Endothelial cell of umbilical vein (primary cell): ENCODE data around the gene GEN1.

Source experiments
- EZH2 ChIP-seq: IDR thresholded peaks from 2 replicates; pipeline ENCODE4 v1.6.1; 2012; ENCODE audit warnings: borderline replicate concordance, low read depth, mild to moderate bottlenecking, moderate library complexity, low read length, inconsistent platforms; ENCODE audit not compliant: severe bottlenecking
- FOS ChIP-seq: IDR thresholded peaks from 2 replicates; pipeline ENCODE4 v1.6.1; 2011; ENCODE audit warnings: mild to moderate bottlenecking, low read length, moderate library complexity, borderline replicate concordance; ENCODE audit not compliant: insufficient read depth
- POLR2A ChIP-seq: IDR thresholded peaks from 2 replicates; pipeline ENCODE4 v1.6.1; 2012; ENCODE audit warnings: low read depth, mild to moderate bottlenecking, control low read depth, low read length
- POLR2AphosphoS5 ChIP-seq: IDR thresholded peaks from 2 replicates; pipeline ENCODE4 v1.6.1; 2012; ENCODE audit warnings: low read depth, mild to moderate bottlenecking, control low read depth, low read length, moderate library complexity; ENCODE audit not compliant: insufficient read depth
- TF ChIP-seq, protein P1 (sequence below), 2 donors: IDR thresholded peaks; 1 replicate in 1 of 2; 2 replicates in 1 of 2; pipeline ENCODE4 v1.5.1; 2011; ENCODE audit warnings: low read length in 2 of 2, mild to moderate bottlenecking in 2 of 2, moderate library complexity in 2 of 2, control low read depth in 1 of 2, inconsistent platforms in 1 of 2, low read depth in 1 of 2; ENCODE audit not compliant: insufficient read depth in 1 of 2; ENCODE audit errors: extremely low read depth in 1 of 2
- TF ChIP-seq, protein P2 (sequence below): IDR thresholded peaks from 2 replicates; pipeline ENCODE4 v1.6.1; 2011; ENCODE audit not compliant: insufficient read depth, insufficient read length

DNA sequence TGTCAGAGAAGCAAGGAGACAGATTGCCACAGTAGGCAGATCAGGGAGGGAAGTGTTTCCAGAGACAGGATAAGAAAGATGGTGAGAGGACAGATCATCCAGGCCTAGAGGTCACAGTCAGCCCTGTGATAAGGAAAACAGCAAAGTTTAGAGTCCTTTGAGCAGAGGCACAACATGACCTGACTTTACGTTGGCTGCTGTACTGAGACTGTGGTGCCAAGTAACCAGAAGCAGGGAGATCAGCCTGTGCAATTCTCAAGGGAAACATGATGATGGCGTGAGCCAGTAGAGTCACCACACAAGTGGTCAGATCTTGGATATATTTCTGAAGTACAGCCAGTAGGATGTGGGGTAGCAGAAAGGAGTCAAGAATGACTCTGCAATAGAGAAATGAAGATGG is 44.0 kb upstream of the GEN1 start:
- TF ChIP-seq, protein P1, sequence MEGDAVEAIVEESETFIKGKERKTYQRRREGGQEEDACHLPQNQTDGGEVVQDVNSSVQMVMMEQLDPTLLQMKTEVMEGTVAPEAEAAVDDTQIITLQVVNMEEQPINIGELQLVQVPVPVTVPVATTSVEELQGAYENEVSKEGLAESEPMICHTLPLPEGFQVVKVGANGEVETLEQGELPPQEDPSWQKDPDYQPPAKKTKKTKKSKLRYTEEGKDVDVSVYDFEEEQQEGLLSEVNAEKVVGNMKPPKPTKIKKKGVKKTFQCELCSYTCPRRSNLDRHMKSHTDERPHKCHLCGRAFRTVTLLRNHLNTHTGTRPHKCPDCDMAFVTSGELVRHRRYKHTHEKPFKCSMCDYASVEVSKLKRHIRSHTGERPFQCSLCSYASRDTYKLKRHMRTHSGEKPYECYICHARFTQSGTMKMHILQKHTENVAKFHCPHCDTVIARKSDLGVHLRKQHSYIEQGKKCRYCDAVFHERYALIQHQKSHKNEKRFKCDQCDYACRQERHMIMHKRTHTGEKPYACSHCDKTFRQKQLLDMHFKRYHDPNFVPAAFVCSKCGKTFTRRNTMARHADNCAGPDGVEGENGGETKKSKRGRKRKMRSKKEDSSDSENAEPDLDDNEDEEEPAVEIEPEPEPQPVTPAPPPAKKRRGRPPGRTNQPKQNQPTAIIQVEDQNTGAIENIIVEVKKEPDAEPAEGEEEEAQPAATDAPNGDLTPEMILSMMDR (IDR thresholded peaks at IDR 0.05; ENCODE audit: extremely low read depth in 1 of 2, insufficient read depth in 1 of 2, low read depth in 1 of 2, low read length in 2 of 2), result no peak
- TF ChIP-seq POLR2A (no peak), POLR2AphosphoS5 (no peak), EZH2 (no peak), FOS (no peak)
- TF ChIP-seq, protein P2, sequence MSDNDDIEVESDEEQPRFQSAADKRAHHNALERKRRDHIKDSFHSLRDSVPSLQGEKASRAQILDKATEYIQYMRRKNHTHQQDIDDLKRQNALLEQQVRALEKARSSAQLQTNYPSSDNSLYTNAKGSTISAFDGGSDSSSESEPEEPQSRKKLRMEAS, result no peak
